K562 (cell line): ENCODE data around the gene RASSF7. TPM values are rescaled to one million over a fixed set of nuclear protein-coding genes. Genes with fewer than 3 reads are reported as not detected.

Experiments
- BRD9 ChIP-seq: fragments of 450-650 bp; IDR thresholded peaks from 2 replicates; pipeline ENCODE4 v1.6.1; 2018; ENCODE audit warnings: low read depth; ENCODE audit not compliant: partially characterized antibody
- CGGBP1 ChIP-seq: fragments of 250-450 bp; sonication (Bioruptor Pico); IDR thresholded peaks from 2 replicates; pipeline ENCODE4 v1.9.0; 2021; ENCODE audit warnings: mild to moderate bottlenecking
- CREBBP ChIP-seq: IDR thresholded peaks from one replicate; pipeline ENCODE4 v1.6.1; 2012; ENCODE audit warnings: low read depth, mild to moderate bottlenecking, control low read depth, inconsistent platforms, low read length
- EGR1 ChIP-seq: fragments of 450-650 bp; conservative IDR thresholded peaks from 2 replicates; pipeline ENCODE4 v1.6.1; 2017; ENCODE audit warnings: mild to moderate bottlenecking
- FOS ChIP-seq: IDR thresholded peaks from 3 replicates; pipeline ENCODE4 v1.6.1; 2011; ENCODE audit not compliant: insufficient read length; ENCODE audit errors: extremely low read depth
- KAT8 ChIP-seq: fragments of 450-650 bp; IDR thresholded peaks from 2 replicates; pipeline ENCODE4 v1.6.1; 2016; ENCODE audit warnings: low read depth, mild to moderate bottlenecking
- KDM5B ChIP-seq: fragments of 200-600 bp; sonication (generic); IDR thresholded peaks from 2 replicates; pipeline ENCODE4 v1.6.1; 2012; ENCODE audit warnings: low read depth, mild to moderate bottlenecking, moderate library complexity, low read length, control low read depth, inconsistent platforms; ENCODE audit not compliant: insufficient replicate concordance
- MEIS2 ChIP-seq: fragments of 450-650 bp; IDR thresholded peaks from 2 replicates; pipeline ENCODE4 v1.6.1; 2014; ENCODE audit warnings: mild to moderate bottlenecking; ENCODE audit not compliant: partially characterized antibody
- MXI1 ChIP-seq: IDR thresholded peaks from 2 replicates; pipeline ENCODE4 v1.6.1; 2011; ENCODE audit warnings: low read depth, mild to moderate bottlenecking, improper control_type of control experiment, low read length
- NEUROD1 ChIP-seq: fragments of 150-350 bp; IDR thresholded peaks from 2 replicates; pipeline ENCODE4 v1.6.1; 2014; ENCODE audit warnings: borderline replicate concordance, low read length, low read depth; ENCODE audit not compliant: partially characterized antibody
- RBM25 ChIP-seq: fragments of 200-400 bp; formaldehyde crosslinking; IDR thresholded peaks from 2 replicates; pipeline ENCODE4 v1.6.1; 2018; ENCODE audit warnings: low read length, low read depth, moderate library complexity; ENCODE audit not compliant: severe bottlenecking
- SP1 ChIP-seq: sonication (generic); formaldehyde crosslinking; IDR thresholded peaks from 2 replicates; pipeline ENCODE4 v1.8.1; 2022; ENCODE audit warnings: mild to moderate bottlenecking, missing genetic modification reagents
- ZBTB1 ChIP-seq: sonication (generic); formaldehyde crosslinking; IDR thresholded peaks from 2 replicates; pipeline ENCODE4 v1.8.1; 2023; ENCODE audit warnings: missing genetic modification reagents, low read depth, mild to moderate bottlenecking, borderline replicate concordance
- ZKSCAN8 ChIP-seq: fragments of 200-800 bp; sonication (Bioruptor generic); IDR thresholded peaks from 2 replicates; pipeline ENCODE4 v1.6.1; 2016; ENCODE audit warnings: missing genetic modification characterization, missing compliant biosample characterization
- ZNF318 ChIP-seq, 2 experiments: fragments of 450-650 bp; IDR thresholded peaks; 2 replicates each; pipeline ENCODE4 v1.6.1; 2016; ENCODE audit warnings: mild to moderate bottlenecking in 2 of 2, borderline replicate concordance in 1 of 2, low read depth in 1 of 2, moderate library complexity in 1 of 2
- polyA plus RNA-seq, 8 experiments: library from polyadenylated mRNA; depleted of rRNA in 4 of 8; stranded (reverse) in 5 of 8; unstranded in 3 of 8; fragments of >200 nt; fragmentation: Nextera tagmentation in 2 of 8; fragmentation: Illumina TruSeq in 1 of 8; extraction: Ambion mirVana in 2 of 8; extraction: Trizol in 1 of 8; gene quantifications; 2 replicates each; pipeline versions ENCODE4 v1.2.1 to v1.2.3, GENCODE V29; 2011 to 2014; ENCODE audit warnings: inconsistent platforms in 1 of 8, missing spikeins in 1 of 8
- total RNA-seq, 7 experiments: library from RNA; depleted of rRNA in 6 of 7; stranded (reverse); fragments of >200 nt in 6 of 7; fragmentation: Illumina TruSeq in 2 of 7; extraction: Trizol in 2 of 7; gene quantifications; 2 replicates each; pipeline versions ENCODE4 v1.2.1 to v1.2.3, GENCODE V29; 2011 to 2021; ENCODE audit warnings: low replicate concordance in 1 of 7
- TF ChIP-seq, protein P1 (sequence below), 2 experiments: fragments of 450-650 bp in 1 of 2; sonication (generic) in 1 of 2; formaldehyde crosslinking; conservative IDR thresholded peaks; 2 replicates each; pipeline versions ENCODE4 v1.4.0 to v1.8.1; 2020 to 2022; ENCODE audit warnings: mild to moderate bottlenecking in 1 of 2, missing genetic modification reagents in 1 of 2

The RASSF7 gene
- total and polyA plus RNA-seq, 9 of the 15 experiments (the other 6 are each of a cell fraction or from before 2014, with no cell fraction given): 0.41 to 45.2 (median 18.6) TPM

DNA sequence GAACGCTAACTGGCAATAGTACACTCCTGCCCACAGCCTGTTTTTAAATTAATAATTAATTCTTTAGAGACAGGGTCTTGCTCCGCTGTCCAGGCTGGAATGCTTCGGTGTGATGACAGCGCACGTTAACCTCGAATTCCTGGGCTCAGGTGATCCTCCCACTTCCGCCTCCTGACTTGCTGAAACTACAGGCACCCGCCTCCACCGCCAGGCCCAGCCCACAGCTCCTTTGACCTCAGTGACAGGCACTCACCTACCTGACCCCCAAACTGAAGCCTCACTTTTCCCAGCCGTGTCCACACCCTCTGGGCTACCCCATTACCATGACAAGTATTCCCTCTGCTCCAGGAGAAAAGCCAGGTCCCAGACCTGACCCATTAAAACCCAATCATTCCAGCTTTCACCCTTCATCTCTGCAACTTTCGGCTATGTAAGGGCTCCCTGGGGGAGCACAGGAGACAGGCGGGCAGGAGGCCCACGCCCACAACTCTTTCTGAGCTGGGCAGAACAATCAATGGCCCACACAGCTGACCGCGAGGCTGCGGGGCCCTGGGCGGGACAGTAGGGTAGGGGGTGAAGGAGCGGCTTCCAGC is 962 bp upstream of the RASSF7 start (continued):
- TF ChIP-seq ZNF318 (IDR thresholded peaks at IDR 0.05; ENCODE audit: borderline replicate concordance in 1 of 2, low read depth in 1 of 2) (no peak), CREBBP (no peak), EGR1 (peak; percentile 42), KAT8 (no peak), MEIS2 (peak; percentile 30), CGGBP1 (no peak), SP1 (CRISPR knock-in tag) (no peak), KDM5B (peak; percentile 35), ZBTB1 (CRISPR knock-in tag) (no peak), RBM25 (no peak), ZKSCAN8 (CRISPR knock-in tag) (no peak), MXI1 (no peak), NEUROD1 (no peak), BRD9 (no peak), FOS (no peak)
- TF ChIP-seq, protein P1, sequence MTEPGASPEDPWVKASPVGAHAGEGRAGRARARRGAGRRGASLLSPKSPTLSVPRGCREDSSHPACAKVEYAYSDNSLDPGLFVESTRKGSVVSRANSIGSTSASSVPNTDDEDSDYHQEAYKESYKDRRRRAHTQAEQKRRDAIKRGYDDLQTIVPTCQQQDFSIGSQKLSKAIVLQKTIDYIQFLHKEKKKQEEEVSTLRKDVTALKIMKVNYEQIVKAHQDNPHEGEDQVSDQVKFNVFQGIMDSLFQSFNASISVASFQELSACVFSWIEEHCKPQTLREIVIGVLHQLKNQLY (CRISPR knock-in tag; conservative IDR thresholded peaks at IDR 0.05): no peak
